OCI-LY7 (cell line): Measurements from ENCODE around the gene EDEM2. TPM values are rescaled to one million over a fixed set of nuclear protein-coding genes. Genes with fewer than 3 reads are reported as not detected.

Source experiments
- BruUV-seq: library from RNA; stranded (reverse); fragments of 400-500 nt; replicated peaks from 2 replicates; lab custom pipeline; 2021; lab: Mats Ljungman, UMichigan
- CTCF ChIA-PET: fragments of 300-600 bp; sonication (Branson Sonifier 250); formaldehyde crosslinking; loops from one replicate; lab custom pipeline; 2022; ENCODE audit warnings: antibody characterized with exemption; ENCODE audit not compliant: unreplicated experiment; lab: Charles Lee
- POLR2A ChIA-PET: fragments of 300-600 bp; sonication (Branson Sonifier 250); formaldehyde crosslinking; loops from one replicate; lab custom pipeline; 2022; ENCODE audit warnings: antibody characterized with exemption; lab: Charles Lee
- DNase-seq: peaks from one replicate; pipeline ENCODE4 v3.0.0-alpha.2; 2015; ENCODE audit warnings: low spot score
- H2AFZ ChIP-seq: fragments of 200-600 bp; sonication (generic), shearing (Covaris generic); 2 replicates; pipeline ENCODE4 v1.6.1; 2014; ENCODE audit warnings: mild to moderate bottlenecking, antibody characterized with exemption, low read length, moderate library complexity
- H3K27ac ChIP-seq: fragments of 200-600 bp; sonication (generic); 2 replicates; pipeline ENCODE4 v1.5.1; 2014; ENCODE audit warnings: mixed run types, low read depth, mild to moderate bottlenecking, moderate library complexity, low read length, inconsistent platforms; ENCODE audit not compliant: poor library complexity, severe bottlenecking
- H3K36me3 ChIP-seq: fragments of 200-600 bp; sonication (generic); 2 replicates; pipeline ENCODE4 v1.6.1; 2014; ENCODE audit warnings: mild to moderate bottlenecking, antibody characterized with exemption, low read length, moderate library complexity, mixed read lengths; ENCODE audit not compliant: insufficient read depth
- H3K4me1 ChIP-seq: fragments of 200-600 bp; sonication (generic); 2 replicates; pipeline ENCODE4 v1.5.1; 2014; ENCODE audit warnings: mild to moderate bottlenecking, low read length; ENCODE audit not compliant: insufficient read depth, poor library complexity, severe bottlenecking
- H3K4me2 ChIP-seq: fragments of 200-600 bp; sonication (generic); 2 replicates; pipeline ENCODE4 v1.6.1; 2014; ENCODE audit warnings: mild to moderate bottlenecking, low read length
- H3K4me3 ChIP-seq: fragments of 200-600 bp; sonication (generic); 2 replicates; pipeline ENCODE4 v1.5.1; 2014; ENCODE audit warnings: mild to moderate bottlenecking, low read depth, low read length; ENCODE audit not compliant: poor library complexity, severe bottlenecking
- H3K79me2 ChIP-seq: fragments of 200-600 bp; sonication (generic); 2 replicates; pipeline ENCODE4 v1.6.1; 2016; ENCODE audit warnings: low read depth, mild to moderate bottlenecking, low read length, moderate library complexity, mixed read lengths; ENCODE audit not compliant: insufficient read depth
- H3K9me2 ChIP-seq: fragments of 200-600 bp; sonication (generic); 2 replicates; pipeline ENCODE4 v1.6.1; 2016; ENCODE audit warnings: mild to moderate bottlenecking, low read length, mixed read lengths; ENCODE audit not compliant: insufficient read depth
- H3K9me3 ChIP-seq: fragments of 200-600 bp; sonication (generic); 2 replicates; pipeline ENCODE4 v1.6.1; 2014; ENCODE audit warnings: mild to moderate bottlenecking, mixed run types, low read length, mixed read lengths
- H4K20me1 ChIP-seq: fragments of 200-600 bp; sonication (generic); 2 replicates; pipeline ENCODE4 v1.6.1; 2014; ENCODE audit warnings: mild to moderate bottlenecking, antibody characterized with exemption, low read length, moderate library complexity, mixed read lengths; ENCODE audit not compliant: insufficient read depth
- CTCF ChIP-seq: fragments of 200-600 bp; sonication (generic); conservative IDR thresholded peaks from 2 replicates; pipeline ENCODE4 v1.5.1; 2014; ENCODE audit warnings: mild to moderate bottlenecking, antibody characterized with exemption, low read length, moderate library complexity, mixed read lengths
- intact Hi-C: fragments of 100-400 bp; cut with micrococcal nuclease; formaldehyde crosslinking; loops from one replicate; pipeline ENCODE4 v1.10.0; 2022; ENCODE audit not compliant: unreplicated experiment
- small RNA-seq: library from RNA; depleted of rRNA; stranded (forward); fragments of <200 nt; gene quantifications from one replicate; pipeline ENCODE3, GENCODE V24; 2014
- total RNA-seq, 2 experiments: library from RNA; depleted of rRNA in 1 of 2; stranded (reverse); fragments of >200 nt in 1 of 2; shearing (Covaris generic) in 1 of 2; gene quantifications; 2 replicates each; pipeline ENCODE4 v1.2.3, GENCODE V29; 2014 to 2022

The EDEM2 gene
- total RNA-seq, 2 experiments from 2014 or later = 19.1 to 23.0 TPM

- no peak for DNase-seq
- ChIA-PET POLR2A (no interaction called here), CTCF (no interaction called here)
- no peak overlapping the region for H2AFZ ChIP-seq
- H3K27ac ChIP-seq = no peak overlapping the region
- H3K4me3 ChIP-seq = no peak overlapping the region
- BruUV-seq = no TSS peak
- peaks cover 49% of the 10 kb centered on the region for H3K36me3 ChIP-seq
- H3K79me2 ChIP-seq = peaks cover 17% of the 10 kb centered on the region; the same call in 1 of the 2 replicates
- no peaks in the 10 kb centered on the region for H3K9me2 ChIP-seq
- intact Hi-C loops = no loop called here
- H3K4me1 ChIP-seq = no peaks in the 10 kb centered on the region
- TF ChIP-seq CTCF = no peak
- H4K20me1 ChIP-seq = no peaks in the 10 kb centered on the region
- H3K9me3 ChIP-seq = no peaks in the 10 kb centered on the region
- H3K4me2 ChIP-seq = no peak overlapping the region
These were observed 80.9 kb downstream of the EDEM2 start for GRCh38 chr20:35066194-35066593.

Small RNA genes within 50 kb of the gene (small RNA-seq; reads per million reads assigned to genes)
- gene RF00275 (not detected), gene RNA5SP483 (not detected)

Other genes with a start within 250 kb of the EDEM2 start
- 91.4 and 105 TPM in 2 replicates for gene GSS, start 191.5 kb downstream of the EDEM2 start, total RNA-seq (2014; rRNA removed; shearing (Covaris generic))
- gene GSS, start 191.5 kb downstream of the EDEM2 start, total RNA-seq (2022) = 78.7 and 103 TPM in 2 replicates
- gene MYH7B, start 191.5 kb downstream of the EDEM2 start, total RNA-seq (2014; rRNA removed; shearing (Covaris generic)) = 0.08 and 0.79 TPM in 2 replicates
- gene MYH7B, start 191.5 kb downstream of the EDEM2 start, total RNA-seq (2022) = 0.63 and 0.70 TPM in 2 replicates
- 25.5 and 31.9 TPM in 2 replicates for gene TRPC4AP, start 54.5 kb downstream of the EDEM2 start, total RNA-seq (2014; rRNA removed; shearing (Covaris generic))
- gene TRPC4AP, start 54.5 kb downstream of the EDEM2 start, total RNA-seq (2022) = 38.8 and 42.3 TPM in 2 replicates
- not detected in 2 replicates for gene PROCR, start 24.7 kb upstream of the EDEM2 start, total RNA-seq (2014; rRNA removed; shearing (Covaris generic))
- not detected in 2 replicates for gene PROCR, start 24.7 kb upstream of the EDEM2 start, total RNA-seq (2022)
- not detected in 2 replicates for gene MMP24, start 79.4 kb upstream of the EDEM2 start, total RNA-seq (2014; rRNA removed; shearing (Covaris generic))
- gene MMP24, start 79.4 kb upstream of the EDEM2 start, total RNA-seq (2022) = not detected in 2 replicates
- gene MMP24OS, start 130.8 kb upstream of the EDEM2 start, total RNA-seq (2014; rRNA removed; shearing (Covaris generic)) = 13.2 and 14.8 TPM in 2 replicates
- 44.6 and 48.5 TPM in 2 replicates for gene MMP24OS, start 130.8 kb upstream of the EDEM2 start, total RNA-seq (2022)
- 93.9 and 113 TPM in 2 replicates for gene EIF6, start 137.4 kb upstream of the EDEM2 start, total RNA-seq (2014; rRNA removed; shearing (Covaris generic))
- gene EIF6, start 137.4 kb upstream of the EDEM2 start, total RNA-seq (2022) = 90.6 and 106 TPM in 2 replicates
- gene FAM83C, start 145.1 kb upstream of the EDEM2 start, total RNA-seq (2014; rRNA removed; shearing (Covaris generic)) = not detected in 2 replicates
- gene FAM83C, start 145.1 kb upstream of the EDEM2 start, total RNA-seq (2022) = not detected in 2 replicates